GM12873 (cell line): Measurements from ENCODE around the gene GTF2H3.

Source experiments
- CTCF ChIP-seq: IDR thresholded peaks from 2 replicates; pipeline ENCODE4 v1.5.1; 2012; ENCODE audit warnings: low read depth, mild to moderate bottlenecking, moderate library complexity, low read length, control low read depth; ENCODE audit not compliant: insufficient read depth; ENCODE audit errors: missing control alignments

Gene GTF2H3

GRCh38 chr12:123648401-123648800 lies 14.8 kb downstream of the GTF2H3 start:
- TF ChIP-seq CTCF = no peak

- TF ChIP-seq CTCF = no peak
These were observed 20.6 kb downstream of the GTF2H3 start for GRCh38 chr12:123654129-123654701.

DNA sequence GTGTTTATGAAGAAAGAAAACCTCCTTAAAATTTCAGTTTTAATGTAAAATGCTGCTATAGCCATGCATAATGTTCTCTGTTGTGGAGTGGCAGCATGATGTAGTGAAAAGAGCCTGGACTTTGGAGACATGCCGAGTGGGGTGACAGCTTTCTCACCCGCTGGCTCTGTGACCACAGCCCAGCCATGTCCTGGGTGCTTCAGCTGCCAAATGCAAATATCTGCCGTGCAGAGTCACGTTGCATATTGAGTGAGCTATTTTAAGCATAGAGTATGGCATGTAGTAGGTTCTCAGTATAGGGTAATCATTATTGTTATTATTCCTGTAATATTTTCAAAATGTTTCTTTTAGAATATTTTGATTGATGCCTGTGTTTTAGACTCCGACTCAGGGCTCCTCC lies 21.8 kb downstream of the GTF2H3 start:
- TF ChIP-seq CTCF = no peak

- TF ChIP-seq CTCF = no peak
These were observed 22.8 kb downstream of the GTF2H3 start for GRCh38 chr12:123656392-123656791.

- no peak for TF ChIP-seq CTCF
These were observed 23.6 kb downstream of the GTF2H3 start for GRCh38 chr12:123657211-123657610.

DNA sequence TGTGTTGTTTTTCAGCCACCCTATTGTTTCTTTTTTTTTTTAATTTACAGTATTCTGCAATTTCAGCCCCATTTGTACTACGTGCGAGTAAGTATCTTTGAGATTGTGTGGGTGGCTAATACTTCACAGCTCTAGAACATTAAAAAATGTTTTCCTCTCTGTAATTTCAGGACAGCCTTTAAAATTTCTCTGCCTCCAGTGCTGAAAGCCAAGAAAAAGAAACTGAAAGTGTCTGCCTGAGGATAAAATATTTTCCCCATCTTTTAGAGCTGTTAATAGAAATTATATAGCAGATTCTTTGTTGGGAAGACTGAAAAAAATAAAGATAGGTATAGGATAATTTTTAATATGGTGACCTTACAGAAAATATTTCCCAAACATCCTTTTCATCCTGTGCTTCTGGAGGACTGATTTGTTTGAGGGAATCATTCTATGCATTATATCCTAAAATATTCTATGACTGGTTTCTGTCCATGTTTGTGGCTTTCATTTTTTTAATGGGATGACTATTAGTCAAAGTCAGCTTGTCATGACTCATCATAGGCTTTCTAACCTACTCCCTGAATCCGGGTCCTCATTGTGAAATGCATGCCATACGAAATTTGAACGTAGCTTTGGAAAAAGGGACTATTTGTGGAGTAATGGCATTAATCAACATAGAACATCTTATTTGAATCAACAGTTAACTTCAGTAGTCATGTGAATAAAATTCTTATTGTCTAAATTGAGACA lies 26.5 kb downstream of the GTF2H3 start:
- TF ChIP-seq CTCF = no peak

DNA sequence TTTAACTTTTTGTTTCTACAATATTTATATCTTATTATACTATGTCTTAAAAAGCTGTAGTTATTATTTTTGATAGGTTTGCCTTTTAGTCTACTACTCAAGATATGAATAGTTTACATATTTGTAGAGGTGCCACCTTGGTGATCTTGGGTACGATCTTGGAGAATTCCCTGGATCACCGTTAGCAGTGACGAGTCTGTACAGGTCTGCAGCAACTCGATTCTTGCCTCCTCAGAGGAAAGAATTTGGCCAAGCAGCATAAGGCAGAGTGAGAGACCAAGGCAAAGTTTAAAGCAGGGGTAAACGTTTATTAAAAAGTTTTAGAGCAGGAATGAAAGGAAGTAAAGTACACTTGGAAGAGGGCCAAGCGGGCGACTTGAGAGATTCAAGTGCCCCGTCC lies 34.1 kb downstream of the GTF2H3 start:
- TF ChIP-seq CTCF = no peak
